Measurements from ENCODE around the gene EIF4E.

DNA sequence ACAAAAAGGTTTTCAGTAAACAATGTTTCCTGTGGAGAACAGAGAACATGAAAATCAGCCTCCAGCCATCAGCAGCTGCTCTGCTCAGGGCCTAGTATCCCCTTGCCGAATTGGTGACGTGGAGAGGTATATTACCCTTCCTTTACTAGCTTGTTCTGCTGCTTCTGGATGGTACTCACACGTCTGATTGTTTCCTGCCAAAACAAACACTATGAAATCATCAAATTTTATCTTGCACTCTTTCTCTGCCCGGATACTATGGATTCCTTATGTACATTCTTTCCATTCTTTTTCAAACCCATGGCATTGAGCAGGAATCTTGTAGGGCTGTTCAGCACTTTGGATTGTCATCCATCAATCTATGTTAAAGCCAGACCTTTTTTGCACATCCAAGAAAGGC, 47.8 kb upstream of the EIF4E start:
- TF ChIP-seq POLR2A (IDR thresholded peaks at IDR 0.05; ENCODE audit: low read depth, low read length), result no peak
- TF ChIP-seq POLR2AphosphoS5 (IDR thresholded peaks at IDR 0.05; ENCODE audit: low read depth, low read length), result no peak
- no peak for TF ChIP-seq TAF1 (IDR thresholded peaks at IDR 0.05; ENCODE audit: borderline replicate concordance, low read depth, low read length)
